Ovary (tissue), 3 donors: ENCODE data around the gene TASOR2.

Experiments
- CTCF ChIP-seq, 3 donors: fragments of 450-650 bp in 2 of 3; fragments of 200-600 bp in 1 of 3; IDR thresholded peaks; one replicate each; pipeline versions ENCODE4 v1.5.1 to v1.8.0; 2016 to 2022; ENCODE audit warnings: antibody characterized with exemption in 3 of 3, mild to moderate bottlenecking in 1 of 3
- POLR2A ChIP-seq: fragments of 450-650 bp; IDR thresholded peaks from one replicate; pipeline ENCODE4 v1.6.1; 2017; ENCODE audit warnings: antibody characterized with exemption, mild to moderate bottlenecking, moderate library complexity
- donor health status: DM: no; HTN: no; CAD: no.

- TF ChIP-seq POLR2A (no peak), CTCF (IDR thresholded peaks at IDR 0.05) (no peak)
Observed at GRCh38 chr10:5661043-5661442, 23.6 kb upstream of the TASOR2 start.
